Effector memory CD4-positive, alpha-beta T cell (primary cell): Measurements from ENCODE around the gene TFG.

Experiments used
- DNase-seq, 3 donors: peaks; one replicate each; pipeline ENCODE4 v3.0.0-alpha.2; 2020
- H3K27ac ChIP-seq: 2 replicates; pipeline ENCODE4 v1.7.0; 2013; ENCODE audit warnings: mild to moderate bottlenecking, low read length, moderate library complexity; ENCODE audit not compliant: insufficient read depth, poor library complexity, severe bottlenecking
- H3K27me3 ChIP-seq: replicated peaks from 2 replicates; pipeline ENCODE4 v1.7.0; 2013; ENCODE audit warnings: mild to moderate bottlenecking, low read length; ENCODE audit not compliant: insufficient read depth, control insufficient read depth, poor library complexity, severe bottlenecking
- H3K36me3 ChIP-seq: 2 replicates; pipeline ENCODE4 v1.7.0; 2013; ENCODE audit warnings: mild to moderate bottlenecking, low read length, moderate library complexity; ENCODE audit not compliant: control insufficient read depth, insufficient read depth
- H3K4me1 ChIP-seq: 2 replicates; pipeline ENCODE4 v1.7.0; 2013; ENCODE audit warnings: low read length, mild to moderate bottlenecking; ENCODE audit not compliant: control insufficient read depth, insufficient read depth, poor library complexity, severe bottlenecking
- H3K4me3 ChIP-seq: 2 replicates; pipeline ENCODE4 v1.7.0; 2013; ENCODE audit warnings: low read length, low read depth, mild to moderate bottlenecking; ENCODE audit not compliant: insufficient read depth, poor library complexity, severe bottlenecking
- H3K9me3 ChIP-seq: 2 replicates; pipeline ENCODE4 v1.7.0; 2013; ENCODE audit warnings: mild to moderate bottlenecking, low read length, moderate library complexity; ENCODE audit not compliant: control insufficient read depth

The TFG gene

DNA sequence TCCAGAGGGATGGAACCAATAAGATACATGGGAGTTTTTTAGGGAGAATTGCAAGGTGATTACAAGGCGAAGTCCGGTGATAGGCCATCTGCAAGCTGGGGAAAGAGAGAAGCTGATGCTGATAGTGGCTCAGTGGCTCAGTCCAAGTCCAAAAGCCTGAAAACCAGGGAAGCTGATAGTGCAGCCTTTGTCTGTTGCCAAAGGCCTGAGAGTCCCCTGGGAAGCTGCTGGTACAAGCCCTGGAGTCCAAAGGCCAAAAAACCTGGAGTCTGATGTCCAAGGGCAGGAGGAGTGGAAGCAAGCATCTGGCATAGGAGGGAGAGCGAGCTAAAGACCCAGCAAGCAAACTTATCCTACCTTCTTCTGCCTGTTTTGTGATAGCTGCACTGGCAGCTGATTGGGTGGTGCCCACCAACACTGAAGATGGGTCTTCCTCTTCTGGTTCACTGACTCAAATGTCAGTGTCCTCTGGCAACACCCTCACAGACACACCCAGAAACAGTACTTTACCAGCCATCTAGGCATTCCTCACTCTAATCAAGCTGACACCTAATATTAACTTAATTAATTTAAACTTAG, 16.7 kb downstream of the TFG start:
- Histone ChIP-seq H3K36me3 (peaks cover 37% of the 10 kb centered on the region), H3K4me1 (no peaks in the 10 kb centered on the region), H3K4me3 (no peak overlapping the region), H3K27ac (no peak overlapping the region), H3K9me3 (no peaks in the 10 kb centered on the region), H3K27me3 (no peaks in the 10 kb centered on the region)
- no peak for DNase-seq

GRCh38 chr3:100726706-100727105, 17.4 kb downstream of the TFG start:
- Histone ChIP-seq H3K27ac (no peak overlapping the region), H3K4me1 (no peaks in the 10 kb centered on the region), H3K27me3 (no peaks in the 10 kb centered on the region), H3K4me3 (no peak overlapping the region), H3K9me3 (no peaks in the 10 kb centered on the region), H3K36me3 (peaks cover 37% of the 10 kb centered on the region)
- no peak for DNase-seq

- H3K36me3 ChIP-seq = peaks cover 59% of the 10 kb centered on the region
Measured at GRCh38 chr3:100730524-100730923, 21.2 kb downstream of the TFG start.

DNA sequence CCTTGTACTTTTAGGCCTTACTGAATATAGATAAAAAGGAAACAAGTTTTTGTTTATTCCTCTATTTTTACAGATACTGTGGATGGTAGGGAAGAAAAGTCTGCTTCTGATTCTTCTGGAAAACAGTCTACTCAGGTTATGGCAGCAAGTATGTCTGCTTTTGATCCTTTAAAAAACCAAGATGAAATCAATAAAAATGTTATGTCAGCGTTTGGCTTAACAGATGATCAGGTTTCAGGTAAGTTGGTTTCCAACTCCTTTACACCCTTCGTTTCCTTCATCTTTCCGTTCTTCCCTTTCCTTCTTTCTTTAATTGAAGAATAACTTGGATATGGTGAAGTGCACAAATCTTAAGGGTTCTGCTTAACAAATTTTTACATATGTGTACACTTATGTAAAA, 23.1 kb downstream of the TFG start:
- peaks cover 75% of the 10 kb centered on the region for H3K36me3 ChIP-seq
- H3K4me3 ChIP-seq = no peak overlapping the region
- H3K4me1 ChIP-seq = no peaks in the 10 kb centered on the region
- H3K27ac ChIP-seq = no peak overlapping the region
- no peaks in the 10 kb centered on the region for H3K9me3 ChIP-seq
- DNase-seq = no peak
- H3K27me3 ChIP-seq = no peaks in the 10 kb centered on the region

More at GRCh38 chr3:100730524-100730923, 21.2 kb downstream of the TFG start:
- Histone ChIP-seq H3K27me3 (no peaks in the 10 kb centered on the region), H3K4me1 (no peaks in the 10 kb centered on the region), H3K9me3 (no peaks in the 10 kb centered on the region), H3K27ac (no peak overlapping the region), H3K4me3 (no peak overlapping the region)
- DNase-seq = no peak

DNA sequence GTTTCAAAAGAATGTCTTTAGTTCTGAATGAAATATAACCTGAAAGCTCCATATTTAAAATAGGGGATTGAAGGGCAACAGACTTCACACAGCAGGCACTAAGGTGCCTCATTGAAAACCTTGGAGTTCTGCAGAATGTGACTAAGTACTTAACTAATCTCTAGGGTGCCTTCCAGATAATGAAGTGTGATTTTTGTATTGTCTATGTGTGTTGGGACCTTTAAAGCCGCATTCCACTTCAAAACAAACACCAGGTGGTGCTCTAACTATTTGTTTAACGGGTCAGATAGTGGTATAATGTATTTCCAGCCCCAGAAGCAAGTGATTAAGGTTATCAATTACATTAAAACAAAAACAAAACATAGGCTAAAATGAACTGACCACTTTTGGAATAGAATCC, 28.0 kb downstream of the TFG start:
- H3K36me3 ChIP-seq = peaks cover 67% of the 10 kb centered on the region
- H3K27ac ChIP-seq = no peak overlapping the region
- no peaks in the 10 kb centered on the region for H3K4me1 ChIP-seq
- no peaks in the 10 kb centered on the region for H3K9me3 ChIP-seq
- no peaks in the 10 kb centered on the region for H3K27me3 ChIP-seq
- no peak for DNase-seq
- H3K4me3 ChIP-seq = no peak overlapping the region

DNA sequence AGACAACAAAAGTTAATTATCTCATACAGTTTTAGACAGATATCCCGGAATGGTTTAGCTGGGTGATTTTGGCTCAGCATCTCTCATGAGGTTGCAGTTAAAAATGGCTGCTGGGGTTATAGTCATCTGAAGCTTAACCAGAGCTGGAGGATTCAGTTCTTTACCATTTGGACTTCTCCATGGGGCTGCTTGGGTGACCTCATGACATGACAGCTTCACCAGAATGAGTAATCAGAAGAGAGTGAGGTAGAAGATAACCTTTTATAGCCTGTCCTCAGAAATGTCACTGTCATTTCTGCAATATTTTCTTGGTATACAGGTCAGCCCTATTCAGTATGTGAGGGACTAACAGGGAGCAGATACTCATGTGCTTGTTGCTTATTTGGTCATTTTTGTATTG, 30.9 kb downstream of the TFG start:
- H3K4me3 ChIP-seq = no peak overlapping the region
- H3K4me1 ChIP-seq = no peaks in the 10 kb centered on the region
- H3K36me3 ChIP-seq = peaks cover 51% of the 10 kb centered on the region
- H3K9me3 ChIP-seq = no peaks in the 10 kb centered on the region
- H3K27me3 ChIP-seq = no peaks in the 10 kb centered on the region
- DNase-seq = no peak
- H3K27ac ChIP-seq = no peak overlapping the region

DNA sequence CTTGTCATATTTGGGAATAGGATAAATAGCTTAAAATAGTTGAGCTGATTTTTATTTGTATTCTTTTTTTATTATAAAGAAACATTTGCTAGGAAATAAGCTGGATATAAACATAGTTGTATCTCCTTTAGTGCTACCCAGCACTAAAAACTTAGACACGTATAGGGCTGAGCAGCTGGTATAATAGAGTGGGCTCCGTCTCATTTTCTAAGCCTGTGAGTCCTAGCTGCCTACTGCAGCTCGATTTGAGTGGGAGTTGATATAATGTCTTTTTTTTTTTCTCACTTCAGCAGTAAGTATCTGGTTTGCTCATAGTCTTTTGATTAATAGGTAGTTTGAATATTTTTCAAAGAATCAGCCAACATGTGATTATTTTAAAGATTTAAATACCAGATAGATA, 34.2 kb downstream of the TFG start:
- H3K27ac ChIP-seq = no peak overlapping the region
- no peaks in the 10 kb centered on the region for H3K9me3 ChIP-seq
- no peak for DNase-seq
- H3K36me3 ChIP-seq = peaks cover 49% of the 10 kb centered on the region
- no peaks in the 10 kb centered on the region for H3K27me3 ChIP-seq
- no peak overlapping the region for H3K4me3 ChIP-seq
- H3K4me1 ChIP-seq = no peaks in the 10 kb centered on the region

DNA sequence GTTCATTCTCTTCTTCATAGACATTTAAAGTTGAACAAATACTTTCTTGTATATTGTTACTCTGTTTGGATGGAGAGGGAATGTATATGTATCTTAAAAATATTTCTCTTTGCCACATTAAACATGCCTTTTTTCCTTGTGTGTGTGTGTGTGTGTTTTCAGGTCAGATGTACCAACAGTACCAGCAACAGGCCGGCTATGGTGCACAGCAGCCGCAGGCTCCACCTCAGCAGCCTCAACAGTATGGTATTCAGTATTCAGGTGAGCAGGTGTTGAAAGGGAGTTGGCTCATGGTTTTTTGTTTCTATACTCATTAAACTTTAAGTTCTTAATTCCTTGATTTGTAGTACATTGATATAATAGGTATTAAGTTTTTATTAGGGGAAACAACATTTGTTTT, 35.4 kb downstream of the TFG start:
- H3K9me3 ChIP-seq = no peaks in the 10 kb centered on the region
- H3K4me3 ChIP-seq = no peak overlapping the region
- H3K36me3 ChIP-seq = peaks cover 50% of the 10 kb centered on the region
- DNase-seq = no peak
- H3K4me1 ChIP-seq = no peaks in the 10 kb centered on the region
- no peaks in the 10 kb centered on the region for H3K27me3 ChIP-seq
- no peak overlapping the region for H3K27ac ChIP-seq

- Histone ChIP-seq H3K36me3 (peaks cover 44% of the 10 kb centered on the region), H3K9me3 (no peaks in the 10 kb centered on the region), H3K27me3 (no peaks in the 10 kb centered on the region), H3K27ac (no peak overlapping the region), H3K4me1 (no peaks in the 10 kb centered on the region), H3K4me3 (no peak overlapping the region)
- no peak for DNase-seq
Measured at GRCh38 chr3:100745617-100746016, 36.3 kb downstream of the TFG start.

GRCh38 chr3:100746092-100746491, 36.8 kb downstream of the TFG start:
- H3K27me3 ChIP-seq = no peaks in the 10 kb centered on the region
- H3K4me1 ChIP-seq = no peaks in the 10 kb centered on the region
- H3K27ac ChIP-seq = no peak overlapping the region
- no peaks in the 10 kb centered on the region for H3K9me3 ChIP-seq
- no peak overlapping the region for H3K4me3 ChIP-seq
- peaks cover 46% of the 10 kb centered on the region for H3K36me3 ChIP-seq
- no peak for DNase-seq
